PFSK-1 (cell line): Measurements from ENCODE around the gene PUDP.

ENCODE experiments used
- FOXP2 ChIP-seq: optimal IDR thresholded peaks from 2 replicates; pipeline ENCODE3; 2011; ENCODE audit warnings: borderline replicate concordance, control low read depth, inconsistent platforms; ENCODE audit not compliant: insufficient read depth; ENCODE audit errors: extremely low read length, extremely low read depth
- POLR2AphosphoS5 ChIP-seq: IDR thresholded peaks from 2 replicates; pipeline ENCODE4 v1.6.1; 2012; ENCODE audit warnings: low read depth, mild to moderate bottlenecking, control low read depth, low read length, moderate library complexity
- SIN3A ChIP-seq: IDR thresholded peaks from 2 replicates; pipeline ENCODE4 v1.6.1; 2012; ENCODE audit warnings: mild to moderate bottlenecking, low read length, moderate library complexity, borderline replicate concordance; ENCODE audit not compliant: insufficient read depth
- TAF1 ChIP-seq: IDR thresholded peaks from 2 replicates; pipeline ENCODE4 v1.6.1; 2012; ENCODE audit warnings: low read length, control low read depth, borderline replicate concordance; ENCODE audit not compliant: insufficient read depth
- TF ChIP-seq, protein P1 (sequence below), 2 experiments: IDR thresholded peaks; 2 replicates each; pipeline versions ENCODE4 v1.6.1 to v1.8.0; 2011 to 2012; ENCODE audit warnings: low read depth in 2 of 2, low read length in 2 of 2, control low read depth in 1 of 2, inconsistent platforms in 1 of 2, mild to moderate bottlenecking in 1 of 2, moderate library complexity in 1 of 2; ENCODE audit not compliant: insufficient read depth in 1 of 2

DNA sequence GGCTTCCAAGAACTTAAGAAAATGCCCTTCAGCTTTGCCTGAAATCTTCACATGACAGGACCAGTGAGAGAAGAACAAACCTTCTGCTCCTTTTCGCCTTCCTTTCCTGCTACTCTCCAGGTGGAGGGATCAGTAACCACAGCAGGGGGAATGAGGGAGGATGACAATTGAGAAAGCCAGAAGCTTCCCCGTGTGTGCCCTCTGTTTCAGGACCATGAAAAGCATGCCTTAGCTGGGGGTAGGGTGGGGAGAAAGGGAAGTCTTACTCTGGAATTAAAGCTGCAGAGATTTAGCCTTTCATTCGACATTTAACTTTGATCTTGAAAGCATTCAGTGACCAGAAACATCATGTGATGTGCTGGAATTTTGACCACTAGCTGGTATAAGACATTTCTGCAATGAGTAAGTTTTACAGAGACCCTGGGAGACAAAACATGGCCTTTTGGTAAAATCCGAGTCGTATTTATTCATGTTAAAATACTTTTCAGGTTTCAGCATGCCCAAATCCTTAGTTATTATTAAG lies 10.6 kb upstream of the PUDP start:
- TF ChIP-seq POLR2AphosphoS5, result no peak
- no peak for TF ChIP-seq TAF1
- TF ChIP-seq, protein P1, sequence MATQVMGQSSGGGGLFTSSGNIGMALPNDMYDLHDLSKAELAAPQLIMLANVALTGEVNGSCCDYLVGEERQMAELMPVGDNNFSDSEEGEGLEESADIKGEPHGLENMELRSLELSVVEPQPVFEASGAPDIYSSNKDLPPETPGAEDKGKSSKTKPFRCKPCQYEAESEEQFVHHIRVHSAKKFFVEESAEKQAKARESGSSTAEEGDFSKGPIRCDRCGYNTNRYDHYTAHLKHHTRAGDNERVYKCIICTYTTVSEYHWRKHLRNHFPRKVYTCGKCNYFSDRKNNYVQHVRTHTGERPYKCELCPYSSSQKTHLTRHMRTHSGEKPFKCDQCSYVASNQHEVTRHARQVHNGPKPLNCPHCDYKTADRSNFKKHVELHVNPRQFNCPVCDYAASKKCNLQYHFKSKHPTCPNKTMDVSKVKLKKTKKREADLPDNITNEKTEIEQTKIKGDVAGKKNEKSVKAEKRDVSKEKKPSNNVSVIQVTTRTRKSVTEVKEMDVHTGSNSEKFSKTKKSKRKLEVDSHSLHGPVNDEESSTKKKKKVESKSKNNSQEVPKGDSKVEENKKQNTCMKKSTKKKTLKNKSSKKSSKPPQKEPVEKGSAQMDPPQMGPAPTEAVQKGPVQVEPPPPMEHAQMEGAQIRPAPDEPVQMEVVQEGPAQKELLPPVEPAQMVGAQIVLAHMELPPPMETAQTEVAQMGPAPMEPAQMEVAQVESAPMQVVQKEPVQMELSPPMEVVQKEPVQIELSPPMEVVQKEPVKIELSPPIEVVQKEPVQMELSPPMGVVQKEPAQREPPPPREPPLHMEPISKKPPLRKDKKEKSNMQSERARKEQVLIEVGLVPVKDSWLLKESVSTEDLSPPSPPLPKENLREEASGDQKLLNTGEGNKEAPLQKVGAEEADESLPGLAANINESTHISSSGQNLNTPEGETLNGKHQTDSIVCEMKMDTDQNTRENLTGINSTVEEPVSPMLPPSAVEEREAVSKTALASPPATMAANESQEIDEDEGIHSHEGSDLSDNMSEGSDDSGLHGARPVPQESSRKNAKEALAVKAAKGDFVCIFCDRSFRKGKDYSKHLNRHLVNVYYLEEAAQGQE (IDR thresholded peaks at IDR 0.05; ENCODE audit: insufficient read depth in 1 of 2, low read depth in 2 of 2, low read length in 2 of 2), result 0 out of 4 replicates have a peak, but pooled peaks of 1 of the 2 experiments have one; percentile 41
- TF ChIP-seq SIN3A, result no peak
- no peak for TF ChIP-seq FOXP2
